Activated CD4-positive, alpha-beta T cell treated with anti-CD3 and anti-CD28 coated beads, Interleukin-2, amount 50 U/mL, for 4 hours (primary cell): ENCODE results near the gene PEAK3.

Experiments used
- DNase-seq, 2 experiments: peaks; one replicate each; pipeline ENCODE4 v3.0.0-alpha.2; 2020

The PEAK3 gene

DNA sequence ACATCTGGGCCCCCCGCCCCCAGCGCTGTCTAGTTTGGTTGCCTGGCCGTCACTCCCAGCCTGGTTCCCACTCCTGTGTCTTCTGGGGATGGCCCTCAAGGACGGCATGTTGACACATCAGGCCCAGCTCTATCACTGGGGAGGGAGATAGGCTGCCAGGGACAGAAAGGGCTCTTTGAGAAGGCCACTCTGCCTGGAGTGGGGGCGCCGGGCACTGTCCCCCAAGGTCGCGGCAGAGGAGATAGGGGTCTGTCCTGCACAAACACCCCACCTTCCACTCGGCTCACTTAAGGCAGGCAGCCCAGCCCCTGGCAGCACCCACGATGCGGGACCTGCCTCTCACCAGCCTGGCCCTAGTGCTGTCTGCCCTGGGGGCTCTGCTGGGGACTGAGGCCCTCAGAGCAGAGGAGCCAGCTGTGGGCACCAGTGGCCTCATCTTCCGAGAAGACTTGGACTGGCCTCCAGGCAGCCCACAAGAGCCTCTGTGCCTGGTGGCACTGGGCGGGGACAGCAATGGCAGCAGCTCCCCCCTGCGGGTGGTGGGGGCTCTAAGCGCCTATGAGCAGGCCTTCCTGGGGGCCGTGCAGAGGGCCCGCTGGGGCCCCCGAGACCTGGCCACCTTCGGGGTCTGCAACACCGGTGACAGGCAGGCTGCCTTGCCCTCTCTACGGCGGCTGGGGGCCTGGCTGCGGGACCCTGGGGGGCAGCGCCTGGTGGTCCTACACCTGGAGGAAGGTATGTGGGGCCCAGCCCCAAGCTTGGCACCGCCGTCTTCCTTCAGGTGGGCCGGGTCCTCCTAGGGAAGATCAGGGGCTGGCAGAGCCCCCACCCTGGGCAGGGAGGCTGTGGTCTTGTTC lies 32.7 kb downstream of the PEAK3 start, which contains the start of gene AMH:
AMH (plus strand) TSS at position 314 of the 857 bp plus-strand sequence; CDS start at position 324, 10 bp downstream.
- DNase-seq, result no peak

DNA sequence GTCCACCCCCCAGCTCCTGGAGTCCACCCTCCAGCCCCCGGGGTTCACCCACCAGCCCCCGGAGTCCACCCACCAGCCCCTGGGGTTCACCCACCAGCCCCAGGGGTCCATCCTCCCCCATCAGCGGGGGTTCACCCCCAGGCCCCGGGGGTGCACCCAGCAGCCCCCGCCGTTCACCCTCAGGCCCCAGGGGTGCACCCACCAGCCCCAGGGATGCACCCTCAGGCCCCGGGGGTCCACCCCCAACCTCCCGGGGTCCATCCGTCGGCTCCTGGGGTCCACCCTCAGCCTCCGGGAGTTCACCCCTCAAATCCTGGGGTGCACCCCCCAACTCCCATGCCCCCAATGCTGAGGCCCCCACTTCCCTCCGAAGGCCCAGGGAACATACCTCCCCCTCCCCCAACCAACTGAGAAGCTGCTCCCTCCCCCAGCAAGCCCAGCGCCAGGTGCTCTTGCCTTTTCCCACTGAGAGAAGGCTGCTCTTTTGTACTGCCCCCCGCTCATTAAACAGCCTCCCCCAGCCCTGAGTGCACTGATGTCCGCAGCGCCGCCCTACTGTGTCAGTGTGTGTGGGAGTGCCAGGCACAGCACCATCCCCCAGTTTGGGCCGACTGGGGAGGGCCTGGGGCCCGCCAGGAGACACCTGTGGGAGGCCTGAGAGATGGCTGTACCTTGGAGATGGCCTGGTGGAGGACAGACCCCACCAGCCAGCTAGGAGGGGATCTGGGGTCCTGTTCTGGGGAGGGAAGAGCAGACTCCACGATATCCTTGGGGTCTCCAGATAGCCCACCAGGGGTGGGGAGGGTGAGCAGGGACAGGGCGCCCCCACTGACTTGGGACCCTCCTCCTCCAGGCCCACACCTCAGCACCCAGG lies 33.6 kb downstream of the PEAK3 start:
- DNase-seq, result no peak

DNA sequence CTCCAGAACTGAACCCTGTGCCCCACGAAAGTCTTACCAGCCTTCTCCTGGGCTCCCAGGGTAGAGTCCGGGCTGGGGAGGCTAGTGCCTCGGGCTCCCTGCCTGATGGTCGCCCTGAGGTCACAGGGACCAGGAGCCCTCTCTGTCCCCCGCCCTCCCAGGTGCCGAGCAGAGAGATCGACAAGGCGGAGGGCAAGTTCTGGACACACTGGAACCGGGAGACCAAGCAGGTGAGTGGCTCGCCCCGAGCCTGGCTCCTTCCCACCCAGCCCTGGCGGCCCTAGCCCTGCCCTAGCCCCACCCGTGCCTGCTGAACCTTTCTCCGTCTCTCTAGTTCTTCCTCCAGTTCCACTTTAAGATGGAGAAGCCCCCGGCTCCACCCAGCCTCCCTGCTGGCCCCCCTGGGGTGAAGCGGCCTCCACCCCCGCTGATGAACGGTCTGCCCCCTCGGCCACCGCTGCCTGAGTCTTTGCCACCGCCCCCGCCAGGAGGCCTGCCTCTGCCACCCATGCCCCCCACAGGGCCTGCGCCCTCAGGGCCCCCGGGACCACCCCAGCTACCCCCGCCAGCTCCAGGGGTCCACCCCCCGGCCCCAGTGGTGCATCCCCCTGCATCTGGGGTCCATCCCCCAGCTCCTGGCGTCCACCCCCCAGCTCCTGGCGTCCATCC lies 34.4 kb downstream of the PEAK3 start:
- DNase-seq, result no peak

DNA sequence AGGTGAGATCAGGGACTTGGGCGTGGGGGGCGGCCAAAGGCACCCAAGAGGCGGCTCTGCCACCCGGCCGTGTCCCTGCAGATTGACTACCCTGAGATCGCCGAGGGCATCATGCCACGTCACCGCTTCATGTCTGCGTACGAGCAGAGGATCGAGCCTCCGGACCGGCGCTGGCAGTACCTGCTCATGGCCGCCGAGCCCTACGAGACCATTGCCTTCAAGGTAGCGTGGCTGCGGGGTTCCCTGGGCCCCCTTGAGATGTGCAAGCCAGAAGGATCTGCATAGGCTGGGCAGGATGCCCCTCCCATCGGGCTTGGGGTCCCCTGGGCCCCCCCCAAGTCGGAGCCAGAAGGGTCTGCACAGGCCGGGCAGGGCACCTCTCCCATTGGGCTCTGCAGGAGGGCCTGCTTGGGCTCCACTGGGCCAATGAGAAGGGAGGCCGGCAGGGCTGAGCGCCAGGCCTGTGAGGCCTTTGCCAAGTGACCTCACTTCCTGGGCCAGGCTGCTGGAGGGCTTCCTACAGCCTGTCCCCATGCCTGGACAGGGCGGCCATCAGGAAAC lies 35.1 kb downstream of the PEAK3 start:
- no peak for DNase-seq

DNA sequence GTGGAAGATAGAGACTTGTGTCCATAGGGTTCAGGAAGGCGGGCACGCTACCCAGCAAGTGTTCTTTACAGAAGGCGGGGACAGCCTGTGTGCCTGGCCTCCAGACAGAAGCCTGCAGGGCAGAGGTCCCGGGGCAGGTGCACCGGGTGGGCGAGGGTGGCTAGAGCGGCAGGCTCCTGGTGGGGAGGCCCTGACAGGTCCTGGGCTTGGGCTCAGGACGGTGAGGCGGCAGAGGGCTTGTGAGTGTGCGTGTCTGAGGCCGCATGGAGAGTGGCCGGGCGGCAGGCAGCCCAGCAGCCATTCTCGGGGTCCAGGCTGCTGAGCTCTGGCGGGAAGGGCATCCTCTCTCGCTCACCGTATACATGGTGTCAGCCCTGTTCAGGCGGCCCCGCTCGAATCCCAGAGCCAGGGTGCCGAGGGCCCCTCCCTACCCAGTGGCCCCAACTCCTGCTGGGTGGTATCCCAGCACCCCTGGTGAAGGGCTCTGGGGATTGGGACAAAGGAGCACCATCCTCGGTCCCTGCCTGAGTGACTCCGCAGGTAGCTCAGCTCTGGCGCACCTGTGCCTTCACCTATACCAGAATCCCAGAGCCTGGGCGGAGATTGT lies 35.9 kb downstream of the PEAK3 start:
- DNase-seq, result no peak

DNA sequence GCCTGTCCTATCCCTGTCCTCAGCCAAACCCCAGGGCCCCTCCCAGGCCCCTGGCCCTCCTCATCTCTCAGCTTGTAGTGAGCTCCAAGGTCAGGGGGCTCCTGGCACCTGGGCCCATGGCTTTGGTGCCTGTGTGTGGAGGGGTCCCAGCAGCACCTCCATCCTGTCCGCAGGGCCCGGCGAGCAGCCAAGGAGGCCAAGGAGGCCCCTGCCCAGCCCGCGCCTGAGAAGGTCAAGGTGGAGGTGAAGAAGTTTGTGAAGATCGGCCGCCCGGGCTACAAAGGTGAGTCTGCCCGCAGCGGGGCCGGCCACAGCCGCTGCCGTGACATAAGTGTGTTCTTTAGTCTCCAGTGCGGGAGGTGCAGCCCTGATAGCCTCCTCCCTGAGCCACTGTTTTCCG lies 36.7 kb downstream of the PEAK3 start:
- DNase-seq, result no peak

DNA sequence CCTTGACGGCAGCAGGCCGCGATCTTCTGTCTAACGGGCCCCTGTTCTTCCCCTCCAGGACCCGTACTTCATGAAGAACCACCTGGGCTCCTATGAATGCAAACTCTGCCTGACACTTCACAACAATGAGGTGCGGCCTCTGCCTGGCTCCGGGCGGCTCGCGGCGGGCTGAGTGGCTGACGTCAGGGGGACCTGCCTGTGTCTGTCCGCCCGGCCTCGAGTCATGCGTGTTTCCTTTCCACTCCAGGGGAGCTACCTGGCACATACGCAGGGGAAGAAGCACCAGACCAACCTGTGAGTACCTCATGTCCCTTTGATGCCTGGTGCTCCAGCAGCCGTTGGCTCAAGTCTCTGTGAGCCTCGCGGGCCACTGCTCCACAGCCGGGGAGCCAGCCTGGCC lies 37.5 kb downstream of the PEAK3 start:
- DNase-seq, result no peak

DNA sequence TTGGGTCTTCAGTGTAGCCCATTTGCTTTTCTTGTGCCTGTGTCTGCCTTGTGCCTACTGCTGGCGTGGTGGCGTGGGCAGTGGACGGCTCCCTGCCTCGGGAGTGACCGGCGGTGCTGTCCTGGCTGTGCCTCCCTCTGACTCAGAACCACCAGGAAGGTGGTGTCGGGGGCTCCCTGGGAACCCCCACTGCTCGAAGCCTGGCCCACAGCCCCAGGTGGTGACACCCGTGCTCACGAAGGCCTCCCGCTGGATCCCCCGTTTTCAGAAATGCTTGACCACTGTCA lies 37.9 kb downstream of the PEAK3 start:
- no peak for DNase-seq

DNA sequence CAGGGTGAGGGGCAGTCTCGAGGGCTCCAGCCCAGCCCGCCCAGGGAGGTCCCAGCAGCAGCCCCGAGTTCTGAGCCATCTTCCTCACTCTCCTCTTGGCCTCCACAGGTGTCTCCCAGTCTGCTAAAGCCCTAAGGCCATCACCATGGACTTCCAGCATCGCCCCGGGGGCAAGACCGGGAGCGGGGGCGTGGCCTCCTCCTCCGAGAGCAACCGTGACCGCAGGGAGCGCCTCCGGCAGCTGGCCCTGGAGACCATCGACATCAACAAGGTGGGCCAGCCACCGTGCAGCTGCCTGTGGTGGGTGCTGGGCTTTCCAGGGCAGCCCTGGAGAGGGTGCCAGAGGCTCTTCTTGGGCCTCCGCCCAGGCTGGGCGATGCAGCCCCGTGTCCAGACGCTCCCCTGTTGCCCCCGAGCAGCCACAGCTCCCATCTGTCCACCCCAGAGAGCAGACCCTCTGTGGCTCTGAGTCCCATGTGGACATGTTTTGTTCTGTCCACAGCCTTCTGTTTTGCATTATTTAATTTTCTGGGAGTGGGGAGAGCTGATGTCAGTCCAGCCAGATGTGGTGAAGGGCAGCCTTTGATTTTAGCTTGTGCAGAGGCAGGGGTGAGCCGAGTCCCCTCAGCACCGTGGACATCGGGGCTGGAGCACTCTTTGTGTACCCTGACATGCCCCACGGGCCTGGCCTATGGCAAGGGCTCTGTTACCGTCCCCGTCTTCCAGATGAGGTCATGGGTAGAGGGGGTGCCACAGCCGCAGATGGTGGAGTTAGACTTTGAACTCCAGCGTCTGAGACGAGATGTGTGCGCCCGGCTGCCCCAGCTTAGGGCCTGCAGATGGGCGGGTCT lies 38.5 kb downstream of the PEAK3 start:
- DNase-seq, result no peak

DNA sequence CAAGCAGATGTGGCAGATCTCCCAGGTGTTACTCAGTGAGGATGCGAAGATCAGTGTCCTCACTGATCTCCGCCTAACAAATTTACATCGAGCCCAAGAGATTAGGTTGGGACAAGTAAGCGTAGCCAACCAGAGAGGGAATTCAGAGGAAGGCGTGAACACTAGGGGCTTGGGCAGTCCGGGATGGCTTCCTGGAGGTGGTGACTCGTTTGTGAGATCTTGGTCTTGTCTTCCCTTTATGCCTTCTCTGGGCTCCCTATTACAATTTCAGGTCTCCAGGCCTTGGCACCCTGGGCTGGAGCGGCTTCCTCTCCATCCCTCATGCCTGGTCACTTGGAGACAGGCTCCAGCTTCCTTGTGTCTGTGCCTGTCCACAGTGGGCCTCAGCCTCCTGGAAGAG lies 39.2 kb downstream of the PEAK3 start:
- no peak for DNase-seq

DNA sequence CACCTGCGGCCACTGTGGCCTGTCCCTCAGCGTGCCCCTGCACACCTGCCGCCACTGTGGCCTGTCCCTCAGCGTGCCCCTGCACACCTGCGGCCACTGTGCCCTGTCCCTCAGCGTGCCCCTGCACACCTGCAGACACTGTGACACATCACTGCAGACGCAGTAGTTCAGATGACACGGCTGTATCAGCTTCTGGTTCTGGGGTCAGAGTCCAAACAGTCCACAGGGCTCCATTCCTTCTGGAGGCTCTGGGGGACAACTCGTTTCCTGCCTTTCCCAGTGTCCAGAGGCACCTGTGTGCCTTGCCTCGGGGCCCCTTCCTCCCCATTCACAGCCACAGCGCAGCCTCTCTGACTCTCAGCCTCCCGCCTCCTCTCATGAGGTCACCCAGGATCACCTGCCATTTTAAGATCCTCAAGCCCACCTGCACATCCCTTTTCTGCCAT lies 39.9 kb downstream of the PEAK3 start:
- DNase-seq, result no peak

DNA sequence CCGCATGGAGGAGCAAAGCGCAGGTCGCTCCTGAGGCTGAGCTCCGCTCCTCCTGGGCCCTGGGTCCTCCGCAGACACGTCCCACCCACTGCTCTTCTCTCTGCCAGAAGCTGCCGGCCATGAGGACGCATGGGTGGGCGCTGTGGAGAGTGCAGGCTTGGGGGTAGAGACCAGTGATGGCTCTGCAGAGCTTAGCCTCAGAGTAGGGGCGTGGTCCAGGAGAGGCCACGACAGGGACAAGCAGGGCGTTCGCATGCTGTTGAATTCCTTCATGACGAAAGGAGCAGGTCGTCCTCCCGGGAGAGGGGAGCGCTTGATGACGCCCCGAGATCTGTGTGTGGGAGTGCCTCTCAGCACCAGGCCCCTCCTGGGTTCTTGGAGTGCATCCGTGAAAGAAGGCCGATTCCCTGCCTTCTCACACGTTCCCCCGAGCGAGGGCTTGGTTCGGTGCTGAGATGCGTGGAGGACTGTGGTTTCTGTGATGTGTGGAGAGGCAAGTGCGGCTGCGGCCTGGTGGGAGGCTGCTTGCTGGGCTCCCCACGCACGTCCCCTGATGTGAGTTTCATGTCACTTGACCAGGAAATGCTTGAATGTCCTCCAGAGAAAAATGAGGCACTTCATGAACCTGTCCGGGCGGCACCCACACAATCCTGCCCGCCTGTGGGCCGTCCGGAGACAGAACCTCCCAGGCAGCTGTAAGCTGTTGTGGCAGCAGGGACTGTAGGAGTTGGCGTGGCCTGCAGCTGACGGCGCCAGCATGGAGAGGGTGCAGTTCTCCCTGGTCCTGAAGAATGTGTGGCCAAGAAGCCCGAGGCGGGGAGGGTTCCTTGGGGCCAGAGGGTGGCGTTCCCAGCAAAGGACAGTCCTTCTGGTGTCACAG lies 40.9 kb downstream of the PEAK3 start:
- no peak for DNase-seq

DNA sequence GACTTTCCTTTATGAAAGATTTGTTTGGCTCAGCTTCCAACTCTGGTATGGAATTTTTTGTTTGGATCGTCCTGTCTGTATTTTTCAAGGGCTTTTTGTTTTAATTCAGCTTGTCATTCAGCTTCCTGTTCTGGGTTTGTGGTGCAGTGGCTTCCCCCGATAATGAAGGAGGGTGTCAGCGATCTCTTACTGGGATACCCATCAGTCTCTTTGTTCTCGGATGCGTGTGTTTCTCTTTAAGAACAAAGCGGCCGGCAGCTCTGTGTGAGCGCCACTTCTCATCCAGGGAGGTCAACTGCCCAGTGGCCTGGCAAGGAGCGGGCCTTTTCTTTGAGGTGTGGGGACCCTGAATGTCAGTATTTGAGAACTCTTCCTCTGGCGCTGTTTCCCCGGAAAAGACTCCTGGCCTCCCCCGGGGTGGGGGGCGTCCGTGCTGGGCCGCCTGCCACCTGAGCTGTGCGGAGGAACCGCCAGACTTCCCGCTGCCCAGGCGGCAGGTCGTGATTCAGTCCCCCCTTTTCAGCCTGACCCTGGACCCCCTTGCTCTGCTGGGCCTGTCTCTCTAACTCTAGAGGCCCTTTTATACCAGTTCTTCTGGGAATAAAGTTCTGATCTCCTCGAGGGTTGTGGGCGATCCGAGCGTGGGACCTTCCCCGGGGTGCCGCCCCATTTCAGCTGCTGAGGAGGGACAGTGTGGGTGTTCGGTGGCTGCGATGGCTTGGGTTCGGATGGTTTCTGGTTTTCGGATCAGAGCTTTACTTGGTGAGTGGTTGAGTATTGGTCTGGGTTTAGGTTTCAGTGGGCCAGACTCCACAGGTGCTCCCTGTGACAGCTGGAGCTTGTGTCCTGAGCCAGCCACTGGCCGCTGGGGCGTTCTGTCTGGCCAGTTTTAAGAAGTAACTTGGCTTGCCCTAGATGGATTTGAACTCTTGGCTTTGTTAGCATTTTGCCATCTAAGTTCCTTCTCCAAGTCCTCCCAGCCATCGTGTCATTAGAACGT lies 41.9 kb downstream of the PEAK3 start:
- DNase-seq, result no peak

DNA sequence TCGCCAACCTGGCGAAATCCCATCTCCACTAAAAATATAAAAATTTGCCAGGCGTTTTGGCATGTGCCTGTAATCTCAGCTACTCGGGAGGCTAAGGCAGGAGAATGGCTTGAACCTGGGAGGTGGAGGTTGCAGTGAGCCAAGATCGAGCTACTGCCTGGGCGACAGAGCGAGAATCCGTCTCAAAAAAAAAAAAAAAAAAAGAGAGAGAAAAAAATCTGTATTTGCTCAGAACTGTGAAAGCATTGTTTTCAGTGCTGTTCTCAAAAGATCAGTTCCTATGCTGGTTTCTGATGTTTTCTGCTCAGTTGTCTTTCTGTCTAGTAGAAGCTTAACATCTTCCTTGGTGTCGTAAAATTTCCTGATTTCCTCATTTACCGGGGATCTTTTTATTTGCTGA lies 42.8 kb downstream of the PEAK3 start:
- no peak for DNase-seq

DNA sequence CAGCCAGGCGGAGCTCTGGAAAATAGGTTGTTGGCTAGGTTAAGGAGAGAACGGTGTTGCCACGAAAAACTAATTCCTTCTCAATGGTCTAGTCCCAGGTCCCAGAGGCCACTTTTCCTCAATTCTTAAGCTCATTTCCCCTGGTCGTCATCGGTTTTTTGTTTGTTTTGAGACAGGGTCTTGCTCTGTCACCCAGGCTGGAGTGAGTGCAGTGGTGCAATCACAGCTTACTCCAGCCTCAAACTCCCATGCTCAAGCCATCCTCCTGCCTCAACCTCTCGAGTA lies 44.2 kb downstream of the PEAK3 start:
- no peak for DNase-seq

DNA sequence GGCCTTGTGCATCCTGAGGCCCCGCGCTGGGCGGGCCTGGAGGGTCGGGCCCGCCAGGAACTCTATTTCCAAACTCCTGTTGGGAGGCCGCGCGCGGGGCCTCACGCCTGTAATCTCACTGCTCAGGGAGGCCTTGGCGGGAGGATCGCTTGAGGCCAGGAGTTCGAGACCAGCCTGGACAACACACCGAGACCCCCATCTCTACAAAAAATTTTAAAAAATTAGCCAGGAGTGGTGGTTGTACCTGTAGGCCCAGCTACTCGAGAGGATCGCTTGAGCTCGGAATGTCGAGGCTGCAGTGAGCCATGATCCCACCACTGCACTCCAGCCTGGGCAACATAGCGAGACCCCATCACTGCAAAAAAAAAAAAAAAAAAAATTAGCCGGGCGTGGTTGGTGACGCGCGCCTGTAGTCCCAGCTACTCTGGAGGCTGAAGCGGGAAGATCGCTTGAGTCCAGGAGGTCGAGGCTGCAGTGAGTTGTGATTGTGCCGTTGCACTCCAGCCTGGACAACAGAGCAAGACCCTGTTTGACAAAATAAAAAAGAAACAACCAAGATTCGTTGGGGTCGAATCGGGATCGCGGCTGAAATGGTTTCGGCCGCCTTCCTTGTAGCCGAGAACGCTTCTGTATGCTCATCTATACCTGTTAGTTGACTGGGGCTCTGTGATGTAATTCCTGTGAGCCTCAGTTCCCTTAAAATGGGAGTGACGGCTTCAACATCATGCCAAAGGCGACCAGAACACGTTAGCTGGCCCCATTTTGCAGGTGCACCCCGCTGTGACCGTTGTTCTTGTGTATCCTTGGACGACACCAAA lies 44.7 kb downstream of the PEAK3 start:
- DNase-seq, result no peak

DNA sequence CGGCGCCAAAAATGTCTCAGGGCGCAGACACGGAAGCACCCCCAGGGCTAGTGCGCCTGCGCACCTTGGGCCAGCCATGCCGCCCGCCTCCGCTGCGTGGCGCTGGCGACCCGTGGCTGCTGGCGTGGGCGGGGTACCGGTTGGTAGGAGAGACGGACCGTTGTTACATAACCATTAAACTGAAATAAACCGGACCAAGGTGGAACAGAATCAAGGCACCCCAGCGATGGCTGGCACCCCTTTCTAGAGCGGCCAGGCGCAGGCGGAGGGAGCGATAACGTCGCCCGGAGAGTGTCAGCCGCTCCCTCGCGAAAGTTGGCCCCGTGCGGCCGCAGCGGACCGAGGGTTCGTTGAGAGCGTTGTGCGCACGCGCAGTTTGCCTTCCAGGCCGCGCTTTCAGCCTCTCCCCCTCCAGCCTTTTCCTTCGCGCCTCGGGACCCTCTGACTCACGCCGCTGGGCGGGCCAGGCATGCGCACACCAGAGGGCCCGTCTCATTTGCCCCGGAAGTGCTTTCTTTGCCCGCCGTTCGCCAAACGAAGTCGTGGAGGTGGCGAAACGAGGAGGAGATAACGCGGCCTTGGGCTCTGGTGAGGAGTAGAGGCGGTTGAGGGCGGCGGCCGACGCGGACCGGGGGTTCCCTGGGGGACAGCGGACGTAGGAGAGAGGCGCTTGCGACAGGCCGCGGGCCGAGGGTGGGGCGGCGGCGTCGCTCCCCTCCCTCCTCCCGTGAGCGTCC lies 45.5 kb downstream of the PEAK3 start, which contains the start of the genes PLEKHJ1 and SF3A2:
PLEKHJ1 (minus strand) TSS at position 16 of the 737 bp plus-strand sequence. CDS start 81 bp downstream, outside the sequence.
SF3A2 (plus strand) TSS at position 511 of the 737 bp plus-strand sequence. CDS start 6,595 bp downstream, outside the sequence.
- peak; percentile 96 for DNase-seq

DNA sequence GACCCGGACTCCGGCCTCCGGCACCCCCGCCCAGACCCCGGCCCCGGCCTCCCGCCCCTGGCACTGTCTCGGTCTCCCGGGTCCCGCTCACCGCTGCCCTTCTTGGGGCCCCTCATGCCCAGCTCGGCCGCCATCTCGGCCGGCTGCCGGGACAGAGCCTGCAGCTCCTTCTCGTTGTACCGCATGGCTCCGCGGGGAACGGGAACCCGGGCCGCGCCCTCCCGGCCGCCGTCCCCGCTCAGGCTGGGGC lies 46.0 kb downstream of the PEAK3 start:
- no peak for DNase-seq
